Stimulated activated CD4-positive, alpha-beta T cell treated with anti-CD3 and anti-CD28 coated beads, Interleukin-2, amount 100 ng/mL, for 48 hours (primary cell): ENCODE data around the gene EXOC3L1.

Source experiments
- DNase-seq, 2 donors: peaks; one replicate each; pipeline ENCODE4 v3.0.0-alpha.2; 2020

EXOC3L1 gene

DNA sequence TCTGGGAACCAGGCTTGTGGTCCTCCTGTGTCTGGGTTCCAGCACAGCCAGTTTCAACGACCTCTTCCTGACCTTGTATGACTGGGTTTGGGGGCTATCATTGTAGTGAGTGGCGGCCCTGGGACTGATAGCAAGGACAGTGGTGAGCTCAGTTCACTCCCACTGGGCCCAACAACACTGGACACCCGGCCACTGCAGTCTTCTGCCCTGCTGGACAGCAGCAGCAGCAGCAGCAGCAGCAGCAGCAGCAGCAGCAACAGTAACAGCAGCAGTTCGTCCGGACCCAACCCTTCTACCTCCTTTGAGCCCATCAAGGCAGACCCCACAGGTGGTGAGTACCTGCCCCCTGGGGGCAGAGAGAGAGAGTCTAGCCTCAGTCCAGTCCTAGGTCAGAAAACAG lies 5.7 kb upstream of the EXOC3L1 start:
- no peak for DNase-seq

DNA sequence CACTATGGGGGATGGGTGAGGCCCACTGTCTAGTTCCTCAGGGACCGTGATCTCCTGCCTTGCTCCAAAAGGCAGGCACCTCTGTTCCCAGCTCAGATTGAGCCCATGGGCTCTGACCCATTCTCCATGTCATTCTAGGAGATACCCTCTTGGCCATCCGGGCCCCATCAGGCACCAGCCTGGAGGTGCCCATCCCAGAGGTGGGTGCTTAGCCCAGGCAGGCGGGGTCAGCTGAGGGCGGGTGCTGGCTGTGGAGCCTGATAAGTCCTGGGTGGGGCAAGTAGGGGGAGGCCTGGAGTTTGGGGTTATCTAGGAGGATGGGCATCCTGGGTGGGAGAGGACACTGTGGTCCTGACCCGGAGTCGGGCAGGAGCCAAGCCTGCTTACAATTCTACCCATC lies 4.3 kb upstream of the EXOC3L1 start:
- no peak for DNase-seq

DNA sequence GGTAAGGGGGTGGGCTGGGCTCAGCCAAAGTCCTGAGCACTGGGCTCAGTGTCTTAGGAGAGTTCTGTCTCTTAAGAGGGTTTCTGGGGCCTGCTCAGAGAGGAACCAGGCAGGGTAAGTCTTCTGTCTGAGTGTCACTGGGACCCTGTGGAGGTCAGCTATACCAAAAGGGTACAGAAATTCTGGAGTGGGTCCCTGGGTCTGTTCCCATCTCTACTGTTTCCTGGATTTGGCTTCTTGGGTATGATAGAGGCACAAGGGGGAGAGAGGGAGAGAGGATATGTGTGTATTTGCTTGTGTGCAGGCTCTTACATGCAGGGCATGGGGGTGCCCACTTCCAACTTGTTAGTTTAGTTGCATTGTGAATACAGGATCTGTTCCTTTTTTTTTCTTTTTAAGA lies 3.6 kb upstream of the EXOC3L1 start:
- DNase-seq, result no peak

DNA sequence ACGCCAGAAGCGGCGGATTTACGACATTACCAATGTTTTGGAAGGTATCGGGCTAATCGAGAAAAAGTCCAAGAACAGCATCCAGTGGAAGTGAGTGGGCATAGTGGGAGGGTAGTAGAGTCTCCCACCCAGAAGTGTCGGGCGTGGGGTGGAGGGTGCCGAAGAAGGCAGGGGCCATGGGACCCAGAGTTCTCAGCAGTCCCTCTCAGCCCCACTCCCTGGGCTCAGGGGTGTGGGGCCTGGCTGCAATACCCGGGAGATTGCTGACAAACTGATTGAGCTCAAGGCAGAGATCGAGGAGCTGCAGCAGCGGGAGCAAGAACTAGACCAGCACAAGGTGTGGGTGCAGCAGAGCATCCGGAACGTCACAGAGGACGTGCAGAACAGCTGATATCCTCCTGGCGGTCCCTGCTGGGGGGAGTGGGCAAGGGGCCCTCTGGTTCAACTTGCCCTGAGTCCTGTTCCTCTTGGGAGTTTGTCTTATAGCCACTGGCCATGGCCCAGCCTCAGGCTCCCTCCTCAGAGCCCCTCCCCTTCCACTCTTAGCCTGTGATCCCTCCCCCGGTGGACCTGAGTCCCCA lies 2.9 kb upstream of the EXOC3L1 start:
- DNase-seq, result no peak

DNA sequence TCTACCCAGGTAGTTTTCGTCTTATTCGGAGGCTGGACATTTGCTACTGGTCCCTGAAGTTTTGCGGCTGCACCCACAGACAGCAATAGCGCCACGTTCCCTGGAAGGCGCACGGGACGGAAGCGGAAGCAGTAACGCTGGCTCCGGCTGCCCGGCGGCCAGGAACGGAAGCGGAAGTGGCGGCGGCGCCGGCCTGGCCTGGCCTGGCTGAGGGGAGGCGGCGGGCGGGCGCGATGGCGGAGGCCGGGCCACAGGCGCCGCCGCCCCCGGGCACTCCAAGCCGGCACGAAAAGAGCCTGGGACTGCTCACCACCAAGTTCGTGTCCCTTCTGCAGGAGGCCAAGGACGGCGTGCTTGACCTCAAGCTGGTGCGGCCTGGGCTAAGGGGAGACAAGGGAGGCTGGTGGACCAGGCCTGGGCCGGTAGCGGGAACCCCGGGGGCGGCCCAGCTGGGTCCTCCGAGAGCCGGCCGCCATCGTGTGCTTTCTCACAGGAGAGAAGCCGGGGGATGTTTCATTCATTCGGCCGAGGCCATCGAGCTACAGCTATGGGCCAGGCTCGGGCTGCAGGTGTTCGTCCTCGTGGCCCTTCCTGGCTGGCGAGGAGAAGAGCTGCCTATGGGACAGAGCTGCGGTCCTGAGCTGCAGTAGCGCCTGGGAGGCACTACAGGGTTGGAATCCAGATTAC lies 2.2 kb upstream of the EXOC3L1 start, which contains the start of gene E2F4:
E2F4 (plus strand) TSS at position 161 of the 687 bp plus-strand sequence; CDS start at position 234, 73 bp downstream.
- DNase-seq, result peak; percentile 85 to 86

DNA sequence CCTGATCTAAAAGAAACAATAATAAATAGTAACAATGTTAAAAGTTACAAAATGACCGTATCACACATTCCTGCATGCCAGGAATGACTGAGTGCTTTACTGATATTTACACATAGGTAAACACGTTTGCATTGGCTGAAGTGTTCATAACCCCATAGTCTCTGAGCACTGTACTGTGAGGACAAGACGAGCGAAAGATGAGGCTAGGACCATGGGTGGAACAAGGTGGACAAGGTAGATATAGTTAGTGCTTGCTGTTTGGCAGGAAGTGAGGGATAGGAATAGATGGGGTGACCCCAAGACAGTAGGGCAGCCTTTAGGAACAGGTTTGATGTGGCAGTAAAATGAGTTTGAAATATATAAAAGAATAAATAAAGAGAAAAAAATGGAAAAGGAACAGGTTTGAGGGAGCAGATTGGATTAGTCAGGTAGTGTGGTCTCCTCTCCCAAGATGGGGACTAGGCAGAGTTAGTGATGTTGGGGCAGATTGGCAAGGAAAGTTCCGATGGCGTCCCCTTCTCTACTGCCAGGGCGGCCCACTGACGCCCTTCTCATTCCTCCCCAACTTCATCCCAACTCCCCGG lies 1.6 kb upstream of the EXOC3L1 start:
- no peak for DNase-seq

DNA sequence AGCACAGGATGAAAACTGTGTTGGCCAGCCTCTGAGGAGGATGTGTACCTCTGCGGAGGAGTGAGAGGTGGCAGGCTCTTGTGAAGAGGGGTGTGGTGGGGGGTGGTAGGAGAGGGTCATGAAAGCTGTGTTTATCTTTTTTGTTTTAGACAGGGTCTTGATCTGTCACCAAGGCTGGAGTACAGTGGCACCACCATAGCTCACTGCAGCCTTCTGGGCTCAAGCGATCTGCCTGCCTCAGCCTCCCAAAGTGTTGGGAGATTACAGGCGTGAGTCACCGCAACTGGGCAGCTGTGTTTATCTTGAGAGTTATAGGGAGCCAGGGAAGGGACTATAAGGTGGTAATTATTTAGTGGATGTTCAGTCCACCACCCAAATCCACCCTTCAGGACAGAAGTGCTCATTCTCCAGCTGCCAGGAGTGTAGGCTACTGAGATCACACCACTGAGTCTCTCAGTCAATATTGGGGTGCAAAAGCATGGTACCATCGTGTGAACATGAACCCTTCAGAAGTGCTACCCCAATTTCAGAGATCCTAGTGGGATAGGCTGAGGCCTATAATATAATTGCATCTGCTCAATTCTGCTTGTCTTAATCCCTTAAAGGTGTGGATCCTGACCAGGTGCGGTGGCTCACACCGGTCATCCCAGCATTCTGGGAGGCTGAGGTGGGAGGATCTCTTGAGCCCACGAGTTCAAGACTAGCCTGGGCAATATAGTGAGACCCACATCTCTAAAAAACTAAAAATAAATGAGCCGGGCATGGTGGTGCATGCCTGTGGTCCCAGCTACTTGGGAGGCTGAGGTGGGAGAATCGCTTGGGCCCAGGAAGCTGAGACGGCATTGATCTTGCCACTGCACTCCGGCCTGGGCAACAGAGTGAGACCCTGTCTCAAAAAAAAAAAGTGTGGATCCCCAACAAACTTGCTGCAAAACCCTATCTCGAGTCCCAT lies 788 bp upstream of the EXOC3L1 start:
- no peak for DNase-seq

DNA sequence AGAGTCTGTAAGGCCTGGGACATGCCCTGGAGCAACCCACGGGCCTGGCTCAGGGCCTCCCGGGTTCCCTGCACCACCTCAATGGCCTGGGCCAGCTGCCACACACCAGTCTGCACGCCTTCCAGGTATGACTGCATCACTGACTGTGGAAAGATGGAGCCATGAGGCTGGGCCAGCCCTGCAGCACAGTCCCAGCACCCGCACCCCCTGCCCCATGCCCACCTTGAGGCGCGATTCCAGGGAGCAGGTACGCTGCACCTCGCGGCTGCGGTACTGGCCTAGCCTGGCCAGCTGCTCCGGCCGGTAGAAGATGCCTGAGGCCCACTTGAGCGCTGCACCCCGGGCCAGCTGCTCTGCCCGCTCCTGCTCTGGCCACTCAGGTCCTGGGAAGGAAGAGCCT lies 1.1 kb downstream of the EXOC3L1 start:
- no peak for DNase-seq

DNA sequence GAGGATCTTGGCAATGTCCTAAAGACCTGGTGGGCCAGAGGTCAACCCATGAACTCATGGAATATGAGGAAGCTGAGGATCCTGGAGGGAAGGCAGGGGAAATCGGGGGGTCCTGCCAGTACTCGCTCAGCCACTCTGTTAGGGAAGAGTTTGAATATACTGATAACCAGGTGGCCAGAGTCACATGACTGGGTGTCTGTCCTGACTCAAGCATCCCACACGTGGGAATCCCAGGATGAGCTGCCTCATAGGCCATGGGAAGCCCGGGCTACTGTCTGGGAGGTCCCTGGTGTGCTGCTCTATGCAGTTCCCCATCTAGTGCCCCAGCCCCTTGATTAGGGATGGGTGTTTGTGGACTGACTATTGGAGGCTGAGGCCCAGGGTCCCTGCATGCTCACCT lies 1.6 kb downstream of the EXOC3L1 start:
- DNase-seq, result no peak

DNA sequence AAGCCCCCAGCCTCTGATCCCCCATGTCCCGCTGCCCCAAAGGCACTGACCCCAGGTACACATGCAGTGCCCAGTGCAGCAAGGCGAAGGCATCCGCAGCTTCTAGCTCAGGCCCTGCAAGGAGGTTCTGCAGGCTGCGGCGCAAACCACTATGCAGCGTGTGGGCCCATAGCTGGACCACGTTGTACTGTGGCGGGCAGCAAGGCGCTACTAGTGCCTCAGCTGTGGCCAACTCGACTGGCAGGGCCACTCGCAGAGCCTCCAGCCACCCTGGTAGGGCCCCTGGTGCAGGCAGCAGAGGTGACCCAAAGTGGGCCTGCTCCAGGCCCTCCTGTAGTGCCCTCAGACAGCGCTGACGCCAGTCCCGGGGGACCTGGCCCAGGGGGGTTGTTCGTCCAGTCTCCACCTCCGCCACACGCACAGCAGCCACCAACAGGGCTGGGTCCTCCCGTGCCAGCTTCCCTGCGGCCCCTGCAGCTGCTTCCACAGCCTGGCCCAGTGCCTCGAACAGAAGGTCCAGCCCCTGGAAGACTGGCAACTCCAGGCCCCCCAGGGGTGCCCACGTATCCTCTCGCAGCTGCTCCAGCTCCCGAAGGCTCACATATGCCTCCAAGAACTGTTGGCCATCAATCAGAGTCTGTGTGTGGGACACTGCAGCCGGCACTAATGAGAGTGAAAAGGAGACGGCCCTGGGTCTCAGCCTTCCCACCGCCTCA lies 2.6 kb downstream of the EXOC3L1 start:
- no peak for DNase-seq

DNA sequence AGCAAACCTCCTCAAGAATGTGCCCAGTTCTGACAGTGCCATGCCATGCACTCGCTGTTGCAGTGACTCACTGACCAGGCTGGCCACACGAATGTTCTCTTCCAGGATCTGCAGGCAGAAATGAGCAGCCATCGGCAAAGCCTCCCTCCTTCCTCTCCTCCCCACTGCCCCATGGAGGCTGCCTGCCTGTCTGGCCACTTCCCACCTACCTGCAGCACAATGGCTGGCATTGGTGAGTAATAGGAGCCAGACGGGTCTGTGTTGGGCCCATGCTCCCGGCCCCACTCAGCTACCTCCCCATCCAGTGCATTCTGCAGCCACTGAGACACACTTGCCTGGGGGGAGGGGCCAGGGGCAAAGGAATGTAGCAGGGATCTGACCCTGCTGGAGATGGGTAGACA lies 3.4 kb downstream of the EXOC3L1 start:
- DNase-seq, result no peak

DNA sequence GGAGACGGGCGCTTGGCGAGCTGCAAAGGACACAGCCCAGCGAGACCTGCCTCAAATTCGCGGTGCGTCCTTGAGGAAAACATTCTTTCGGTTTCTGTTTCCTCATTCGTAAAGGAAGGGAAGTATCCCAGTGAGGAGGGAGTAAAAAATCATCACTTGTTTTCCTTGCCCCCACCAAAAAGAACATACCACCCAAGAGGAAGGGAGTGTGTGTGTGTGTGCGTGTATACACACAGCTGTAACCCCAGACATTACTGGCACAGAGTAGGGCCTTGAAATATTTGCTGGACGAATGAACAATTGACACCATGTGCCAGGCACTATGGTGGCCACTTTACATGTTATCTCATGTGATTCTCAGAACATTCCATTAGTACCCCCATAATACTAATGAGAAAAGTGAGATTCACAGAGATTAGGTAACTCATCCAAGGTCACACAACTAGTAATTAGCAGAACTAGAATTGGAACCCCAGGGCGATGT lies 4.2 kb downstream of the EXOC3L1 start:
- no peak for DNase-seq

DNA sequence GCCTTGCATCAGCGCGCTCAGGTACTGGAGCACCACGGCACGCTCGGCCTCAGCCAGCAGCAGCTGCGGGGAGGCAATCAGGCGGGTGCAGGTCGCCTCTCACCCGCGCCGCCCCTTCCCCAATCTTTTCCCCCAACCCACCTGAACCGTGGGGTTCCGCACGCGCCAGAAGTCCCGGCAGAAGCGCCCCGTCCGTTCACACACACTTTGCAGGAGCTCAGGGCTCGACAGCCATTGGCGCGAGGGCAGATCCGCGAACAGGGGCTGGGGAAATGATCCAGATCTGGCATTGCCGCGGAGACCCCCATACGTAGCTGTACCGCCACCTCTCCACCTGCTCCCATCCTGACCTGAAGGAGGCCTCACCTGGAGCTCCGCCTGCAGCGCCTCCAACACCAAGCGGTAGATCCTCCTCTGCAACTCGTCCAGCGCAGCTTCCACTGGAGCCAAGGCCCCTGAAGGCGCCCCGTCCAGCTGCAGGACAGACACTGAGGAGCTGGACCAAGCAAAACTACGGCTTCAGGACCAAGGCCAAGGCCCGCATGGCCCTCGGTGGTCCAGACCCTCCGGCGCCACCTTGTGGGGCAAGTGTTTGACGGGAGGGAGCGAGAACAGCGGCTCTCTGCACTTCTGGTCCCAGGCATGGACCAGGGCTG lies 4.8 kb downstream of the EXOC3L1 start:
- peak; percentile 88 to 89 for DNase-seq

DNA sequence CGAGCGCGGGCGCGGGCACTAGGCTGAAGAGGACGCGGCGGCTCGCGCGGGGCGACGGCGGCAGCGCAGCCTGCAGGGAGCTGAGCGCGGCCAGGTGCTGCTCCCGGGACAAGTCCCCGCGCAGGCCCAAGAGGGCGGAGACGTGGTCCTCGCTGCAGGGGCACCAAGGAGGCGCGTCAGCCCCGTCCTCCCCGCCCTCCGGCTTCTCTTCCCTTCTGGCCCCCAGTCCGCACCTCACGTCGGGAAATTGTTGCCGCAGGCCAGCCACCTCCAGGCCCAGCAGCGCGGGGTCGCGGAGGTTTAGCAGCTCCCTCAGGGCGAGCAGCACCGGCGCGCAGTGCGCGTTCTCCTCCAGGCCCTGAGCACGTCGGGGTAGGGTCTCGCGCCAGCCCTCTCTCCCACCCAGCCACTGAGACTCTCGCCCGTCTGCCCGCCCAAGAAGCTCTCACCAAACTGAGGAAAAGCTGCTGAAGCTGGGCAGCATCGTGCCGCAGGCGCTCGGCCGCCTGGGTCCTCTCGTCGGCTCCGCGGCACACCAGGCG lies 5.4 kb downstream of the EXOC3L1 start:
- no peak for DNase-seq

DNA sequence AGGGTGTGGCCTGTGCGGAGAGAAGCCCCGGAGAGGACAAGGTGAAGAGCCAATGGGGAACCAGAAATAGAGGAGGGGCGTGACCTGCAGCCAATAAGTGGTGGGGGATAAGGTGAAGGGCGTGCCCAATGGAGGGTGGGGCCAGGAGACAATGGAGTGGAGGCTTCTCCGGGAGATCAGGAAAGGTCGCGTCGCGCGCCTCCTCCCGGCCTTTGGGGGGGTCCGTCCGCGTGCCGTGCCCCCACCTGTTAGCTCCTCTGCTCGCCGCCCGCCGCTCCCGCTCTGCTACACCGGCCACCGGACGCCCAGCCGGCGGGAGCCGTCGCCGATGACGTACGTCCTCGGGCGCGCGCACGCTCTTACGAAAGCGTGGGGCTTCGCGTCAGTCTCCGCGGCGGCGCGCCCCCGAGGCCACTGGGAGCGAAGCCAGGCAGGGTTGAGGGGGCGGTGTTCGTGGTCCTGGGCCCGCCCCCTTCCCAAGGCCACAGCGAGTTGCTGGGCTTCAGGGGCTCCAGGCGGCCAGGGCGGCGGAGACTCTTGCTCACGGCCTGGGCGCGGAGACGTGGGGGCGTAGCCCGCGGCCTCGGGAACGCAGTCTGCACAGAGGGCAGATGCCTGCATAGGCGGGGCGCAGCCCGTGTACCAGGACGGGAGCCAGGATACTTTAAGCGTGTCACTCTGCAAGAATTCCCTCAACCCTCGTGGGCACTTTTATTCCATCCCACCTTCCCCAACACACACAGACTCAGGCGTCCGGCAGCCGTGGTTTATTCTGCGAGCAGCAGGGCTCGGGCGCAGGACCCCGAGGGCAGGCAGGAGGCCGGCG lies 6.1 kb downstream of the EXOC3L1 start, which contains the start of gene MATCAP1:
MATCAP1 (minus strand) TSS at position 337 of the 826 bp plus-strand sequence. CDS start 3,353 bp downstream, outside the sequence.
- peak; percentile 84 to 88 for DNase-seq

DNA sequence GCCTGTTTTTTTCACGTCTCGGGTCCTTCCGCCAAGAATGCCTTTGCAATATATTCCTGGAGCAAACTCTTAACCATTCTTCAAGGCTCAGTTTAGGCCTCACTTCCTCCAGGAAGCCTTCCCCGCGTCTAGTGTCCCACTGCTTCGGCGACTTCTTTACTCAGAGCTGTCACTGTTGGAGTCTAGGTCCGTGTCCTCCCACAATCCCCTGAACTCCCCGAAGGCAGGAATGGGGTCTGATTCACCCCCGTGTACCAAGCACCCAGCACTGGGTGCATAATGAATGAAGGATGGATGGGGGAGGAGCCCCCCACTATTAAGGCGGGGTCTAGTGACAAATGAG lies 6.7 kb downstream of the EXOC3L1 start:
- DNase-seq, result no peak

DNA sequence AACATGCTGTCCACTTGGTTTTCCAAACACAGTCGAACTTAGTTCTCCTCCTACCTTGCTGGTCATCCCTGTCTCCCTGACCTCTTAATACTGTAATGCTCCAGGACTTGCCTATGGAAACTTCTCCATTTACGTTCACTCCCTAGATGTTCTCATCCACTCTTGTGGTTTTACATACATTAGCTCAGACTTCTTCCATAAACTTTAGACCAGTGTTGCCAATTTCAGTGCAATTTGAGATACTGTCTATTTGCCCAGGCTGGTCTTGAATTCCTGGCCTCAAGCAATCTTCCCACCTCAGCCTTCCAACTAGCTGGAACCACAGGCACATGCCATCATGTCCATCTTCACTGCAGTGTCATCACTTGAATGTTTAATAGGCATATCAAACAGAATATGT lies 7.6 kb downstream of the EXOC3L1 start:
- no peak for DNase-seq

DNA sequence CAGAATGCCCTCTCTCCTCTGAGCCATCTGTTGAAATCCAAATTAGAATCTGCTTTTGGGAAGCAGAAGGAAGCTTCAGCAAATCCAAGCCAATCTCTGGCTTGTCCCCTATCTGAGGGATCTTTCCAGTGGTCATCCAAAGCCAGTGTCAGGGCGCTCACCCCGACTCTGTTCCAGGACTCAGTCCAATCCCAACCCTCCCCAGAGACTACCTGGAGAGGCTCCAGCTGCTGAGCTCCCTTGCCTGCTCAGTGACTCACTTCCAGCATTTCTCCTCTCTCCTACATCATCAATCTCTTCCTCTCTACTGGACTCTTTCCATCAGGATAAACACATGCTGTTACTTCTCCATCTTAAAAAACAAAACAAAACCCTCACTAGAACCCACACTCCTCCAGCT lies 8.6 kb downstream of the EXOC3L1 start:
- DNase-seq, result no peak

DNA sequence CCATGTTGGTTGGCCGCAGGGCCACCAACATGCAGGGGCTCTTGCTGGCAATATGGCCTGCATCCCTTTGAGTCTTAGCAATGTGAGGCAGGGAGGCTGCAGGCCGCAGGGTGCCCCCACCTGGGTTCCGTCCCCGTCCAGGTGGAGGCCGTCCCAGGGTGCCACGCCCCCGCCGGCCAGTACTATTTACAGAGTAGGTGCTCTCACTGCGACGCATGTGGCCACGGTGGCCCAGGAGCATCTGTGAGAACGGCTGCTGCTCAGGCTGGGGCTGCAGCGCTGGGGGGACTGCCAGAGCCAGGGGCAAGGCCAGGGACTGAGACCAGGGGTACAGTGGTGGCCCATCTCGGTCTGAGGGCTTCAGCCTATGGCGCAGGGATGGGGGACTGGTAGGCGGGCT lies 9.8 kb downstream of the EXOC3L1 start:
- no peak for DNase-seq

DNA sequence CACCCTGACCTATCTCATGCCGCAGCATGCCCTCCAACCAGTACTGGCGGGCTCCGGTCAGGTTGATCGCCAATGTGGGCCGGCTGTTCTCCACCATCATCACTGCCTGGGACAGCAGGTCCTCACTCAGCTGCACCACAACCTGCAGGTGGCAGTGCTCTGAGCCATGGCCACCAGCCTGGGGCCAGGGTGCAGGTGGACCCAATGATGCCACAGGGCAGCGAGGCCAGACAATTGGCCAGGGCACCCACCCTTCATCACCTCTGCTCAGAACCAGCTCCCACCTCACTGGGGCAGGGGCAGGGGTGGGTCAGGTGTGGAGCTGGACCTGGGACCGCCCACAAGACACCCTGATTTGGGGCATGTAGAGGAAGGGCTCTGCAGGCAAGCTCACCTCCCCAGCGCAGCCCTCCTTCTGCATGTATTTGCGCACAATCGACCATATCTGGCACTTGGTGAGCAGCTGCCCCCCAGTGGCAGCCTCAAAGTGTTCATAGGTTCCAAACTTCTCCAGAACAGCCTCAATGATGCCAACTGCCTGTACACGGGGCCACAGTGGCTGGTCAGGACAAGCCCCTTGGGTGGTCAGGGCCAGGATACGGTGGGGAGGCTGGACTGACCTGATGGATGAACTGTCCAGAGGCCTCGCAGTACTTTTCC lies 10.4 kb downstream of the EXOC3L1 start:
- no peak for DNase-seq
